Measurements from ENCODE around the gene MEIOSIN.

MEIOSIN gene

GRCh38 chr19:45766296-45766868 is 33.1 kb downstream of the MEIOSIN start:
- DNase-seq (ENCODE audit: low read depth, low spot score) = no peak
- Histone ChIP-seq H3K9ac (ENCODE audit: insufficient read length) (no peak overlapping the region), H3K27ac (no peak overlapping the region), H3K36me3 (ENCODE audit: insufficient read depth, low read length) (no peaks in the 10 kb centered on the region), H3K4me3 (no peak overlapping the region), H3K9me3 (ENCODE audit: low read depth, low read length) (no peaks in the 10 kb centered on the region)
- no peak for TF ChIP-seq POLR2AphosphoS5 (IDR thresholded peaks at IDR 0.05; ENCODE audit: borderline replicate concordance, low read depth, low read length)
- no peak for TF ChIP-seq FOXP2 (optimal IDR thresholded peaks at IDR 0.05; ENCODE audit: control extremely low read depth, extremely low read length, insufficient read depth)
- TF ChIP-seq EZH2 (IDR thresholded peaks at IDR 0.05) = no peak

DNA sequence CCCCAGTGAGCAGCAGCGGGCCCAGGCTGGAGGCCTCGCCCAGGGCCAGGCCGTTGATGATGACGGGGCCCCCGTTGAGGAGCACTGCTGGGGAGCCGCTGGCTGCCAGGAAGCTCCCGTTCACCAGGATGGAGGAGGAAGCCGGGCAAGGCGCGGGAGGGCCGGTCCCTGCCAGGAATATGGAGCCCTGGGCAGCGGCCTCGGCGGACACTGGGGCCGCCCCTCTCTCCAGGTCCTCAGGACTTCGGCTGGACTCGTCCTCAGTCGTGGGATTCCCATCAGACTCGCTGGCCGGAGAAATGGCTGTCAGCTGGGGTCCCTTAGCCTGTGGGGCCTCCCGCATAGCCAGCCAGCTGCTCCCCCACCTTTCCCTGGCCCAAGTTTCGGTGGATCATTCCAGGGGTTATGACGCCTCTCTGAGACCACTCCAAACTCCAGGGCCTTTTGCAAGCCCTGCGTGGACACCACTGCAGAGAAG is 33.7 kb downstream of the MEIOSIN start:
- Histone ChIP-seq H3K4me3 (peak overlapping the region; percentile 100), H3K36me3 (ENCODE audit: insufficient read depth, low read length) (no peaks in the 10 kb centered on the region), H3K9me3 (ENCODE audit: low read depth, low read length) (no peaks in the 10 kb centered on the region), H3K9ac (ENCODE audit: insufficient read length) (peak overlapping the region; percentile 95), H3K27ac (no peak overlapping the region)
- TF ChIP-seq EZH2 (IDR thresholded peaks at IDR 0.05) (no peak), POLR2AphosphoS5 (IDR thresholded peaks at IDR 0.05; ENCODE audit: borderline replicate concordance, low read depth, low read length) (no peak), FOXP2 (optimal IDR thresholded peaks at IDR 0.05; ENCODE audit: control extremely low read depth, extremely low read length, insufficient read depth) (no peak)
- no peak for DNase-seq (ENCODE audit: low read depth, low spot score)

DNA sequence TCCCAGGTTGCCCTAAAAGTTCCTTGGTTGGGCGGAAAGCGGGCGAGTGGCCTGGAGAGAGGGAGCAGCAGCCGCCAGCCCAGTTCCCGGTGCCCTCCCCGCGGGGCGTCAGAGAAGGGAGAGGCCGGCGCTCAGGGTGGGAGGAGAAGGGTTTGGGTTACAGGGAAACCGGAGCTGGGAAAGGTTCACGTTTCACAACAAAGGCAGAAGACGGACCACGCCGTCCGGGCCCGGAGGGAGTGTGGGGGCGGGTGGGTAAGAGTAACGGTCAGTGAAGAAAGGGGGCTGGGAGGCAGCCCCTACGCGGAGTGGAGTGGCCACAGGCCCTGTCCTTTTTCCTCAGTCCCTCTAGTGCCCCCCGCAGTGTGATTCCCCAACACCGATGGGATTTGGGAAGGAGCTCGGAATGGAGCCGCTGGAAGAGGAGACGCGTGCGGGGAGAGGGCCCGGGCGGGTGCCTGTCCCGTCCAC is 34.2 kb downstream of the MEIOSIN start:
- H3K36me3 ChIP-seq (ENCODE audit: insufficient read depth, low read length) = no peaks in the 10 kb centered on the region
- no peak for TF ChIP-seq FOXP2 (optimal IDR thresholded peaks at IDR 0.05; ENCODE audit: control extremely low read depth, extremely low read length, insufficient read depth)
- no peak for DNase-seq (ENCODE audit: low read depth, low spot score)
- no peaks in the 10 kb centered on the region for H3K9me3 ChIP-seq (ENCODE audit: low read depth, low read length)
- H3K27ac ChIP-seq = no peak overlapping the region
- peak overlapping the region; percentile 100 for H3K4me3 ChIP-seq
- peak overlapping the region; percentile 95 for H3K9ac ChIP-seq (ENCODE audit: insufficient read length)

DNA sequence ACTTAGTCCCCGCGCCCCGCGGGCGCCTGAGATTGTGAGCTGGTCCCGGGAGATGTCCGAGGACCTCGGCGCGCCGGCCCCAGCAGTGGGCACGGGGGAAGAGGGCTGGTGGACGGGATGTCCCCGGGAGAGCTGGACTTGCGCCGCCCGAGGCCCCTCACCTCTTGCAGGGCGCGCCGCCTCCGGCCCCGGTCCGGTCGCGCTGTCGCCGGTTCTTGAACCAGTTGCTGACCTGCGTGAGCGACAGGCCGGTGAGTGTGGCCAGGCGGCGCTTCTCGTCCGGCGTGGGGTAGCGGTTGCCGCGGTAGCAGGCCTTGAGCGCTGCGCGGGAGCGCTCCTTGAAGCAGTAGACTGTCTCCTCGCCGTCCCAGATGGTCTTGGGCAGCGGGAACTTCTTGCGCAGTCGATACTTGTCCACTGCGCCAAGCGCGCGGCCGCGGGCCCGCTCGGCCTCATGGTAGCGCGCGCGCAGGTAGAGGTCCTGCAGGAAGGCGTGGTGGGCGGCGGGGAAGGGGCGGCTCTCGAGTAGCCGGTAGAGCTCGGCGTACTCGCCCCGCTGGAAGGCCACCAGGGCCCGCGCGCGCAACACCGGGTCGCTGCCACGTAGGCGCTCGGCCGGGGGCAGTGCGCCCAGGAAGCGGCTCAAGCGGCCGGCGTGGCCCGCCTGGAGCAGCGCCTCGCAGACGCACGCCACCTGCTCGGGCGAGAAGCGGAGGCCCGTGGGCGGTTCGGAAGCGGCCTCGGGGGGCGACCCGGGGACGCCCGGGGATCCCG is 34.8 kb downstream of the MEIOSIN start:
- H3K9ac ChIP-seq (ENCODE audit: insufficient read length) = peak overlapping the region; percentile 95
- 0 out of 2 replicates have a peak overlapping the region, but pooled peaks have one; percentile 97 for H3K27ac ChIP-seq
- H3K4me3 ChIP-seq = peak overlapping the region; percentile 100
- no peak for DNase-seq (ENCODE audit: low read depth, low spot score)
- H3K9me3 ChIP-seq (ENCODE audit: low read depth, low read length) = no peaks in the 10 kb centered on the region
- H3K36me3 ChIP-seq (ENCODE audit: insufficient read depth, low read length) = no peaks in the 10 kb centered on the region
- TF ChIP-seq POLR2AphosphoS5 (IDR thresholded peaks at IDR 0.05; ENCODE audit: borderline replicate concordance, low read depth, low read length) (peak; percentile 16; the same call in 1 of the 2 replicates), FOXP2 (optimal IDR thresholded peaks at IDR 0.05; ENCODE audit: control extremely low read depth, extremely low read length, insufficient read depth) (no peak)

- Histone ChIP-seq H3K27ac (peak overlapping the region; percentile 97), H3K4me3 (peak overlapping the region; percentile 100), H3K9ac (ENCODE audit: insufficient read length) (peak overlapping the region; percentile 95), H3K36me3 (ENCODE audit: insufficient read depth, low read length) (no peaks in the 10 kb centered on the region), H3K9me3 (ENCODE audit: low read depth, low read length) (no peaks in the 10 kb centered on the region)
- DNase-seq (ENCODE audit: low read depth, low spot score) = no peak
- no peak for TF ChIP-seq FOXP2 (optimal IDR thresholded peaks at IDR 0.05; ENCODE audit: control extremely low read depth, extremely low read length, insufficient read depth)
- no peak for TF ChIP-seq EZH2 (IDR thresholded peaks at IDR 0.05)
- no peak for TF ChIP-seq POLR2AphosphoS5 (IDR thresholded peaks at IDR 0.05; ENCODE audit: borderline replicate concordance, low read depth, low read length)
These were observed 35.4 kb downstream of the MEIOSIN start for GRCh38 chr19:45768655-45768983.

DNA sequence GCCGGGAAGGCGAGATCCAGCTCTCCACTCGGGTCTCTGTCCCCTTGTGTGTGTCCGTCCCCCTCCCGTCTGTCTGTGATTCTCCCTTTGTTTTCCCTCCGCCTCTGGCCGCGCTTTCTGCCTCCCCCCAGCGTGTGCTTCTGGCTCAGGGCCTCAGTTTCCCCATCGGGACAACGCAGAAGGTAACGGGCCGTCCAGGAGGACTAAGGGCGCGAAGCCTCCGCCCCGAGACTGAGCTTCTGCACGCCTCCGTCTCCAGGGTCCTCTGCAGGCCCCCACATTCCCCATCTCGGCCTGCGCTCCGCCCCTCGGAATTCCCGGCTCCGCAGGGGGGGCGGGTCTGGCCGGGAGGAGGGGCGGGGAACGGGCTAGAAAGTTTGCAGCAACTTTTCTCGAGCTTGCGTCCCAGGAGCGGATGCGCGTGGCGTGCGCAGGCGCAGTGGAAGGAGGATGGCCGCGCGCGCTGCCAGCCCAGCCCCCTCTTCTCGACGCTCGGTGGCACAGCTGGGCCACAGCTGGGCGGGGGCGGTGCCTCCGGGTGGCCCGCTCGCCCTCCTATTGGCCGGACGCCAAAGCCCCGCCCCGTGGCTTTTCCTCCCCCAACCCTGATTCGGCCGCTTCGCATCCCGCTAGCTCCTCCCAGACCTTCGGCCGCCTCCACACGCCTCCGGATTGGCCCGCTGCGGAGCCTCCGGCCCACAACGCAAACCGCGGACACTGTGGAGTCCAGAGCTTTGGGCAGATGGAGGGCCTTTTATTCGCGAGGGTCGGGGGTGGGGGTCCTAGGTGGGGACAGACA is 35.9 kb downstream of the MEIOSIN start, which contains the start of gene SIX5:
Gene SIX5 (minus strand): TSS at position 269 of the 799 bp plus-strand sequence. CDS start 408 bp downstream, outside the sequence.
- no peaks in the 10 kb centered on the region for H3K36me3 ChIP-seq (ENCODE audit: insufficient read depth, low read length)
- TF ChIP-seq EZH2 (IDR thresholded peaks at IDR 0.05) (no peak), POLR2AphosphoS5 (IDR thresholded peaks at IDR 0.05; ENCODE audit: borderline replicate concordance, low read depth, low read length) (peak; percentile 95), FOXP2 (optimal IDR thresholded peaks at IDR 0.05; ENCODE audit: control extremely low read depth, extremely low read length, insufficient read depth) (peak; percentile 65)
- peak within 1 kb of the TSS; percentile 100 for H3K4me3 ChIP-seq
- peak; percentile 85 for DNase-seq (ENCODE audit: low read depth, low spot score)
- H3K9ac ChIP-seq (ENCODE audit: insufficient read length) = peak within 1 kb of the TSS; percentile 95
- peak within 1 kb of the TSS; percentile 97 for H3K27ac ChIP-seq
- no peaks in the 10 kb centered on the region for H3K9me3 ChIP-seq (ENCODE audit: low read depth, low read length)

DNA sequence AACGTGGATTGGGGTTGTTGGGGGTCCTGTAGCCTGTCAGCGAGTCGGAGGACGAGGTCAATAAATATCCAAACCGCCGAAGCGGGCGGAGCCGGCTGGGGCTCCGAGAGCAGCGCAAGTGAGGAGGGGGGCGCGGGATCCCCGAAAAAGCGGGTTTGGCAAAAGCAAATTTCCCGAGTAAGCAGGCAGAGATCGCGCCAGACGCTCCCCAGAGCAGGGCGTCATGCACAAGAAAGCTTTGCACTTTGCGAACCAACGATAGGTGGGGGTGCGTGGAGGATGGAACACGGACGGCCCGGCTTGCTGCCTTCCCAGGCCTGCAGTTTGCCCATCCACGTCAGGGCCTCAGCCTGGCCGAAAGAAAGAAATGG is 36.6 kb downstream of the MEIOSIN start:
- H3K36me3 ChIP-seq (ENCODE audit: insufficient read depth, low read length) = no peaks in the 10 kb centered on the region
- peak overlapping the region; percentile 87 for H3K4me3 ChIP-seq
- peak; percentile 28 for DNase-seq (ENCODE audit: low read depth, low spot score)
- peak overlapping the region; percentile 70 for H3K9ac ChIP-seq (ENCODE audit: insufficient read length)
- H3K9me3 ChIP-seq (ENCODE audit: low read depth, low read length) = no peaks in the 10 kb centered on the region
- TF ChIP-seq POLR2AphosphoS5 (IDR thresholded peaks at IDR 0.05; ENCODE audit: borderline replicate concordance, low read depth, low read length) (no peak), EZH2 (IDR thresholded peaks at IDR 0.05) (no peak), FOXP2 (optimal IDR thresholded peaks at IDR 0.05; ENCODE audit: control extremely low read depth, extremely low read length, insufficient read depth) (no peak)
- peak overlapping the region; percentile 88 for H3K27ac ChIP-seq
